ENCODE data around the gene FBXO7.

- TF ChIP-seq POLR2AphosphoS5 (IDR thresholded peaks at IDR 0.05; ENCODE audit: low read depth) (no peak), CTCF (conservative IDR thresholded peaks at IDR 0.05; ENCODE audit: low read depth in 2 of 2) (0 out of 4 replicates have a peak, but pooled peaks of 1 of the 2 experiments have one; percentile 3), CREB1 (CRISPR knock-in tag; IDR thresholded peaks at IDR 0.05; ENCODE audit: low read depth) (no peak), REST (IDR thresholded peaks at IDR 0.05; ENCODE audit: unreplicated experiment) (no peak), EZH2phosphoT487 (IDR thresholded peaks at IDR 0.05; ENCODE audit: unreplicated experiment) (no peak), ZNF462 (CRISPR knock-in tag; IDR thresholded peaks at IDR 0.05) (no peak), NANOG (IDR thresholded peaks at IDR 0.05; ENCODE audit: borderline replicate concordance) (no peak), ETS1 (IDR thresholded peaks at IDR 0.05) (no peak), EZH2 (IDR thresholded peaks at IDR 0.05; ENCODE audit: low read depth, unreplicated experiment) (no peak), STAT1 (IDR thresholded peaks at IDR 0.05; ENCODE audit: unreplicated experiment) (no peak)
These were observed 17.6 kb upstream of the FBXO7 start for GRCh38 chr22:32457031-32457430.
